Lower lobe of right lung (tissue), 2 donors: ENCODE results near the gene ASB18. TPM values are rescaled to one million over a fixed set of nuclear protein-coding genes. Genes with fewer than 3 reads are reported as not detected.

Experiments used
- ATAC-seq, 2 donors: fragments of 200-7000 bp; cut with Tn5 transposase; one replicate each; pipeline ENCODE4 v1.9.1; 2020 to 2022; ENCODE audit warnings: mild to moderate bottlenecking in 2 of 2, moderate library complexity in 2 of 2
- DNase-seq: peaks from one replicate; pipeline ENCODE4 v3.0.0-alpha.2; 2020
- H3K27ac ChIP-seq: fragments of 200-600 bp; one replicate; pipeline ENCODE4 v1.8.0; 2022
- H3K27me3 ChIP-seq: fragments of 200-600 bp; one replicate; pipeline ENCODE4 v1.8.0; 2022; ENCODE audit warnings: low read depth
- H3K36me3 ChIP-seq: fragments of 200-600 bp; one replicate; pipeline ENCODE4 v1.8.0; 2022; ENCODE audit warnings: mild to moderate bottlenecking
- H3K4me1 ChIP-seq: fragments of 200-600 bp; one replicate; pipeline ENCODE4 v1.8.0; 2022
- H3K4me3 ChIP-seq: fragments of 200-600 bp; one replicate; pipeline ENCODE4 v1.8.0; 2022; ENCODE audit warnings: mild to moderate bottlenecking
- H3K9me3 ChIP-seq: fragments of 200-600 bp; one replicate; pipeline ENCODE4 v1.8.0; 2022
- intact Hi-C: fragments of 100-400 bp; cut with DNase I; formaldehyde crosslinking; loops from one replicate; pipeline ENCODE4 v1.11.0; 2022
- total RNA-seq: library from RNA; stranded (reverse); fragmentation: NEBNext Ultra II Directional; extraction: Animal tissue kit (Norgen Biotek cat#: 25700); gene quantifications from one replicate; pipeline ENCODE4 v1.2.1, GENCODE V29; 2021
- TF ChIP-seq, protein P1 (sequence below): fragments of 200-600 bp; IDR thresholded peaks from one replicate; pipeline ENCODE4 v1.8.0; 2022; ENCODE audit warnings: antibody characterized with exemption, mild to moderate bottlenecking
- donor health status: DM: no; HTN: yes; CAD: no; lungs with severe emphysema.

Gene ASB18
- total RNA-seq, 1 donor from 2014 or later = not detected

DNA sequence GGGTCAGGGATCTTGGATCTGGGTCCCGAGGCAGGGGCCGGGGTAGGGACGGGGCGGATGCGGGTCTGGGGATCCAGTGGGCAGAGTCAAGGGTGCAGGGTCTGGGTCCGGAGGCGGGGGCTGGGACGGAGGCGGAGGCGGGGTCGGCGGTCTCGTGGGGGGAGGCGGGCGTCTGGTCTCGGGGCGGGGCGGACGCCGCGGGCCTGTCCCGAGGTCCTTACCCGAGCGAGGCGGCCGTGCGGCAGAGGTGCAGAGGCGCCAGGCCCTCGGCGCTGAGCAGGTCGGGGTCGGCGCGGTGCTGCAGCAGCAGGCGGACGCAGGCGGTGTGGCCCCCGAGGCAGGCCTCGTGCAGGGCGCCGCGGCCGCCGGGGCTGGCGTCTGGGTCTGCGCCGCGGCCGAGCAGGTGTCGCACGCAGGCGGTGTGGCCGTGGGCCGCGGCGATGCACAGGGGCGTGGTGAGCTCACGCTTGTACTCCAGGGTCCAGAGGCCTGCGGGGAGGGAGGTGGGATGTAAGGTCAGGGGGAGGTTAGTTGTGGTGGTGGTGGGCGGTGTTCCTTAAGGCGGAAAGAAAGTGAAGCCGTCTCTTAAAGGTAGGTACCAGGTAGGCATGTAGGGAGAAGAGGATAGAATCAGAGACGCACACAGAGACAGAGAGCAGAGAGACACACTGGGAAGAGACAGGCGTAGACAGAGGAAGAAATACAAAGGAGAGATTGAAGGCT lies 26.6 kb downstream of the ASB18 start:
- Histone ChIP-seq H3K36me3 (no peaks in the 10 kb centered on the region), H3K27me3 (peaks cover 48% of the 10 kb centered on the region), H3K4me3 (no peak overlapping the region), H3K4me1 (peaks cover 8% of the 10 kb centered on the region), H3K9me3 (no peaks in the 10 kb centered on the region), H3K27ac (no peak overlapping the region)
- TF ChIP-seq, protein P1, sequence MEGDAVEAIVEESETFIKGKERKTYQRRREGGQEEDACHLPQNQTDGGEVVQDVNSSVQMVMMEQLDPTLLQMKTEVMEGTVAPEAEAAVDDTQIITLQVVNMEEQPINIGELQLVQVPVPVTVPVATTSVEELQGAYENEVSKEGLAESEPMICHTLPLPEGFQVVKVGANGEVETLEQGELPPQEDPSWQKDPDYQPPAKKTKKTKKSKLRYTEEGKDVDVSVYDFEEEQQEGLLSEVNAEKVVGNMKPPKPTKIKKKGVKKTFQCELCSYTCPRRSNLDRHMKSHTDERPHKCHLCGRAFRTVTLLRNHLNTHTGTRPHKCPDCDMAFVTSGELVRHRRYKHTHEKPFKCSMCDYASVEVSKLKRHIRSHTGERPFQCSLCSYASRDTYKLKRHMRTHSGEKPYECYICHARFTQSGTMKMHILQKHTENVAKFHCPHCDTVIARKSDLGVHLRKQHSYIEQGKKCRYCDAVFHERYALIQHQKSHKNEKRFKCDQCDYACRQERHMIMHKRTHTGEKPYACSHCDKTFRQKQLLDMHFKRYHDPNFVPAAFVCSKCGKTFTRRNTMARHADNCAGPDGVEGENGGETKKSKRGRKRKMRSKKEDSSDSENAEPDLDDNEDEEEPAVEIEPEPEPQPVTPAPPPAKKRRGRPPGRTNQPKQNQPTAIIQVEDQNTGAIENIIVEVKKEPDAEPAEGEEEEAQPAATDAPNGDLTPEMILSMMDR = no peak
- DNase-seq = no peak
- intact Hi-C loops = no loop called here
- ATAC-seq = no peak

GRCh38 chr2:236236559-236237452 lies 27.4 kb downstream of the ASB18 start:
- Histone ChIP-seq H3K9me3 (no peaks in the 10 kb centered on the region), H3K27me3 (peaks cover 49% of the 10 kb centered on the region), H3K36me3 (no peaks in the 10 kb centered on the region), H3K4me1 (peaks cover 8% of the 10 kb centered on the region), H3K27ac (no peak overlapping the region), H3K4me3 (no peak overlapping the region)
- DNase-seq (no peak), ATAC-seq (no peak)
- TF ChIP-seq, protein P1 = no peak
- intact Hi-C loops = no loop called here

- peaks cover 4% of the 10 kb centered on the region for H3K27me3 ChIP-seq
- no peaks in the 10 kb centered on the region for H3K4me1 ChIP-seq
- no peak overlapping the region for H3K27ac ChIP-seq
- intact Hi-C loops = no loop called here
- ATAC-seq (no peak), DNase-seq (no peak)
- peaks cover 16% of the 10 kb centered on the region for H3K9me3 ChIP-seq
- TF ChIP-seq, protein P1 = no peak
- H3K36me3 ChIP-seq = no peaks in the 10 kb centered on the region
- no peak overlapping the region for H3K4me3 ChIP-seq
These were observed 35.0 kb downstream of the ASB18 start for GRCh38 chr2:236229186-236229585.

DNA sequence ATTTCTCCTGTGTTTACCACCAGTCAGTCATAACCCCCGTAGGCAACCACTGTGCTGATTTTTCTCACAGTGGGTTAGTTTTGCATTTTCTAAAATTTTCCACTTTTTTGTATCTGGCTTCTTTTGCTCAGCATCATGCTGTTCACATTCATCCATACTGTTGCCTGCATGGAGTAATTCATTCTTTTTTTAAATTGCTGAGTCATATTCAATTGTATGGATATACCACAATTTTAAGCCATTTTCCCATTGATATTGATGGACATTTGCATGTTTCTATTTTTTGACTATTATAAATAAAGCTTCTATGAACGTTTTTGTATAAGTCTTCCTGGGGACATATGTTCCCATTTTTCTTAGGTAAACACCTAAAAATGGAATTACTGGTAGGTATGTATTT lies 40.5 kb downstream of the ASB18 start:
- no peak overlapping the region for H3K27ac ChIP-seq
- TF ChIP-seq, protein P1 = no peak
- peaks cover 12% of the 10 kb centered on the region for H3K9me3 ChIP-seq
- intact Hi-C loops = no loop called here
- H3K27me3 ChIP-seq = no peaks in the 10 kb centered on the region
- H3K4me3 ChIP-seq = no peak overlapping the region
- no peaks in the 10 kb centered on the region for H3K4me1 ChIP-seq
- ATAC-seq (no peak), DNase-seq (no peak)
- no peaks in the 10 kb centered on the region for H3K36me3 ChIP-seq

DNA sequence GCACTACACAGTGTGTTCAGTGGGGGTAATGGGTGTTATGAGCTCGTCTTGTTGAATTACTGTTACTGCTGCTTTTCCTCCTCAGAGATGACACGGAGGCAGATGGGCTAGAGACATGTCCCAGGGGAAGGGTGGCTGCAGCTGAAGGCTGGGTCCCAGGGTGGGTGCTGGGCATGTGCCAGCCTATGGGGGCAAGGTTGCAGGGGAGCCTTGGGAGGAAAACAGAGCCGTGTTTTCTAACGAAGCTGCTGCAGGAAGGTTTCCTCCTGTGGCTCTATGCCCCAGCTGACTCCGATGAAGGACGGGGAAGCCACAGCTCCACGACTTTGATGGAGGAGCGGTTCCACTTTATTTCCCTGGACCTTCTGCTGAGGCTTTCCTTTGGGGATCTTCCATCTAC lies 42.4 kb downstream of the ASB18 start:
- ATAC-seq (no peak), DNase-seq (no peak)
- Histone ChIP-seq H3K4me1 (no peaks in the 10 kb centered on the region), H3K9me3 (peaks cover 9% of the 10 kb centered on the region), H3K27ac (no peak overlapping the region), H3K4me3 (no peak overlapping the region), H3K36me3 (no peaks in the 10 kb centered on the region), H3K27me3 (no peaks in the 10 kb centered on the region)
- intact Hi-C loops = no loop called here
- TF ChIP-seq, protein P1 = no peak
